Measurements from ENCODE around the gene TNS1.
"Not testable (repeated sequence)": the region's sequence is repeated elsewhere in the genome, so short reads cannot be mapped to it uniquely, and the experiment has no call there.

The TNS1 gene

GRCh38 chr2:218029366-218030360 is 26.9 kb upstream of the TNS1 start:
- DNase-seq: no peak

- DNase-seq: no peak
These were observed 26.0 kb upstream of the TNS1 start for GRCh38 chr2:218028562-218029348.

- no peak for DNase-seq
These were observed 25.3 kb upstream of the TNS1 start for GRCh38 chr2:218028189-218028495.

- DNase-seq: no peak
These were observed 24.8 kb upstream of the TNS1 start for GRCh38 chr2:218027426-218028188.

GRCh38 chr2:218026676-218027425 is 24.1 kb upstream of the TNS1 start:
- no peak for DNase-seq

GRCh38 chr2:218026244-218026643 is 23.4 kb upstream of the TNS1 start:
- DNase-seq: no peak

- DNase-seq: no peak
These were observed 22.1 kb upstream of the TNS1 start for GRCh38 chr2:218024871-218025270.

GRCh38 chr2:218024336-218024735 is 21.5 kb upstream of the TNS1 start:
- DNase-seq: no peak

- no peak for DNase-seq
These were observed 20.8 kb upstream of the TNS1 start for GRCh38 chr2:218023636-218024035.

- no peak for DNase-seq
These were observed 20.2 kb upstream of the TNS1 start for GRCh38 chr2:218022851-218023530.

- DNase-seq: no peak
These were observed 19.5 kb upstream of the TNS1 start for GRCh38 chr2:218022131-218022850.

- DNase-seq: no peak
These were observed 18.8 kb upstream of the TNS1 start for GRCh38 chr2:218021536-218022071.

GRCh38 chr2:218020966-218021535 is 18.3 kb upstream of the TNS1 start:
- no peak for DNase-seq

- no peak for DNase-seq
These were observed 17.5 kb upstream of the TNS1 start for GRCh38 chr2:218020281-218020680.

GRCh38 chr2:218019411-218020060 is 16.7 kb upstream of the TNS1 start:
- no peak for DNase-seq

GRCh38 chr2:218018842-218019125 is 16.0 kb upstream of the TNS1 start:
- DNase-seq: not testable (repeated sequence)

- no peak for DNase-seq
These were observed 14.6 kb upstream of the TNS1 start for GRCh38 chr2:218017211-218018053.

GRCh38 chr2:218016810-218017209 is 14.0 kb upstream of the TNS1 start:
- no peak for DNase-seq
